CD4-positive, alpha-beta T cell treated with Interleukin-10 for 1 hour (primary cell): ENCODE results near the gene CFAP90.

Experiments
- DNase-seq: peaks from one replicate; pipeline ENCODE4 v3.0.0-alpha.2; 2020

The CFAP90 gene

GRCh38 chr5:7867260-7867659 lies 16.3 kb upstream of the CFAP90 start:
- no peak for DNase-seq

GRCh38 chr5:7866196-7866595 lies 15.3 kb upstream of the CFAP90 start:
- no peak for DNase-seq

- no peak for DNase-seq
Measured at GRCh38 chr5:7857926-7858632, 7.1 kb upstream of the CFAP90 start.

- DNase-seq = no peak
Measured at GRCh38 chr5:7857361-7857760, 6.4 kb upstream of the CFAP90 start.

GRCh38 chr5:7856855-7857254 lies 5.9 kb upstream of the CFAP90 start:
- peak; percentile 60 for DNase-seq

- no peak for DNase-seq
Measured at GRCh38 chr5:7855611-7856010, 4.7 kb upstream of the CFAP90 start.

GRCh38 chr5:7852988-7853387 lies 2.1 kb upstream of the CFAP90 start:
- no peak for DNase-seq

- no peak for DNase-seq
Measured at GRCh38 chr5:7852542-7852941, 1.6 kb upstream of the CFAP90 start.

- DNase-seq = no peak
Measured at GRCh38 chr5:7851617-7852289, 820 bp upstream of the CFAP90 start.

- no peak for DNase-seq
Measured at GRCh38 chr5:7851240-7851592, 283 bp upstream of the CFAP90 start.

- no peak for DNase-seq
Measured at GRCh38 chr5:7849681-7850394, 1.1 kb downstream of the CFAP90 start.

- no peak for DNase-seq
Measured at GRCh38 chr5:7848296-7848695, 2.6 kb downstream of the CFAP90 start.

- no peak for DNase-seq
Measured at GRCh38 chr5:7846327-7846726, 4.6 kb downstream of the CFAP90 start.

- no peak for DNase-seq
Measured at GRCh38 chr5:7845557-7845956, 5.4 kb downstream of the CFAP90 start.

- DNase-seq = no peak
Measured at GRCh38 chr5:7844901-7845300, 6.0 kb downstream of the CFAP90 start.

- no peak for DNase-seq
Measured at GRCh38 chr5:7842531-7842930, 8.4 kb downstream of the CFAP90 start.

GRCh38 chr5:7837403-7837802 lies 13.5 kb downstream of the CFAP90 start:
- no peak for DNase-seq

GRCh38 chr5:7834982-7835381 lies 16.0 kb downstream of the CFAP90 start:
- no peak for DNase-seq

- DNase-seq = no peak
Measured at GRCh38 chr5:7828269-7828668, 22.7 kb downstream of the CFAP90 start.

GRCh38 chr5:7827610-7828009 lies 23.3 kb downstream of the CFAP90 start:
- no peak for DNase-seq

GRCh38 chr5:7825630-7826029 lies 25.3 kb downstream of the CFAP90 start:
- no peak for DNase-seq

GRCh38 chr5:7824995-7825394 lies 25.9 kb downstream of the CFAP90 start:
- DNase-seq = no peak

GRCh38 chr5:7823594-7823993 lies 27.3 kb downstream of the CFAP90 start:
- no peak for DNase-seq

- no peak for DNase-seq
Measured at GRCh38 chr5:7822449-7822848, 28.5 kb downstream of the CFAP90 start.
